GM23248 (cell line): Measurements from ENCODE around the gene PSMD3.

Experiments used
- EZH2 ChIP-seq: fragments of 200-600 bp; sonication (generic); IDR thresholded peaks from 2 replicates; pipeline ENCODE4 v1.6.1; 2018; ENCODE audit warnings: antibody characterized with exemption, mild to moderate bottlenecking; ENCODE audit not compliant: insufficient read depth, poor library complexity, severe bottlenecking
- EZH2phosphoT487 ChIP-seq: fragments of 200-600 bp; sonication (generic); IDR thresholded peaks from 2 replicates; pipeline ENCODE4 v1.6.1; 2018; ENCODE audit warnings: antibody characterized with exemption, moderate library complexity, mild to moderate bottlenecking, low read depth; ENCODE audit not compliant: insufficient read depth

- TF ChIP-seq EZH2 (no peak), EZH2phosphoT487 (no peak)
Measured at GRCh38 chr17:39954876-39955275, 25.7 kb upstream of the PSMD3 start.
